GM12892 (cell line): ENCODE results near the gene PSPN.

ENCODE experiments used
- POLR2A ChIP-seq: IDR thresholded peaks from 2 replicates; pipeline ENCODE4 v1.6.1; 2011; ENCODE audit warnings: low read depth, low read length, control low read depth
- POLR2AphosphoS5 ChIP-seq: IDR thresholded peaks from 2 replicates; pipeline ENCODE4 v1.6.1; 2011; ENCODE audit warnings: low read depth, low read length, control low read depth

DNA sequence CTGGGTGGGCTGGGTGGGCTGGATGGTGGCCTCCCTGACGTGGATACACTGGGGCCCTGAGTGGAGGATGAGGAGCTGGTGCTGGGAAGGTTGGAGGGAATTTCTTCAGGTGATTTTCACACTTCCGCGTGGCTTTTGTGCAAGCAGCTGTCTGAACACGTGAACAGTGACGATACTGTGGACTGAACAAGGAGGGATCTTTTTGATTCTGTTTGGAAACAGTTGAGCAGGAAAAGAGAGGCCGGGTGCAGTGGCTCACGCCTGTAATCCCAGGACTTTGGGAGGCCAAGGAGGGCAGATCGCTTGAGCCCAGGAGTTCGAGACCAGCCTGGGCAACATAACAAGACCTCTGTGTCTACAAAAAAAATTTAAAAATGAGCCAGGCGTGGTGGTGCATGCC, 26.3 kb upstream of the PSPN start:
- TF ChIP-seq POLR2A, result no peak
- TF ChIP-seq POLR2AphosphoS5, result no peak
